ENCODE data around the gene GET4.

- no peak for TF ChIP-seq CTCF (IDR thresholded peaks at IDR 0.05)
- TF ChIP-seq EZH2phosphoT487 (IDR thresholded peaks at IDR 0.05): peak; percentile 82
Observed at GRCh38 chr7:909358-910329, 33.3 kb downstream of the GET4 start.
